Measurements from ENCODE around the gene NECAB2.

The NECAB2 gene

GRCh38 chr16:84047626-84048025, 79.6 kb downstream of the NECAB2 start:
- no peak for DNase-seq

GRCh38 chr16:84048270-84048669, 80.2 kb downstream of the NECAB2 start:
- DNase-seq: no peak

- no peak for DNase-seq
These were observed 80.8 kb downstream of the NECAB2 start for GRCh38 chr16:84048871-84049270.

- no peak for DNase-seq
These were observed 81.5 kb downstream of the NECAB2 start for GRCh38 chr16:84049403-84050060.

- DNase-seq: no peak
These were observed 82.3 kb downstream of the NECAB2 start for GRCh38 chr16:84050316-84050715.

GRCh38 chr16:84052071-84052622, 84.1 kb downstream of the NECAB2 start:
- no peak for DNase-seq

Data from CD4-positive, alpha-beta T cell treated with Interleukin-17A for 4 hours (primary cell).